ENCODE data around the gene DNER.
"Not testable (repeated sequence)": the region's sequence is repeated elsewhere in the genome, so short reads cannot be mapped to it uniquely, and the experiment has no call there.

DNER gene

GRCh38 chr2:229392196-229392595 lies 322.2 kb downstream of the DNER start:
- TF ChIP-seq, protein P1, sequence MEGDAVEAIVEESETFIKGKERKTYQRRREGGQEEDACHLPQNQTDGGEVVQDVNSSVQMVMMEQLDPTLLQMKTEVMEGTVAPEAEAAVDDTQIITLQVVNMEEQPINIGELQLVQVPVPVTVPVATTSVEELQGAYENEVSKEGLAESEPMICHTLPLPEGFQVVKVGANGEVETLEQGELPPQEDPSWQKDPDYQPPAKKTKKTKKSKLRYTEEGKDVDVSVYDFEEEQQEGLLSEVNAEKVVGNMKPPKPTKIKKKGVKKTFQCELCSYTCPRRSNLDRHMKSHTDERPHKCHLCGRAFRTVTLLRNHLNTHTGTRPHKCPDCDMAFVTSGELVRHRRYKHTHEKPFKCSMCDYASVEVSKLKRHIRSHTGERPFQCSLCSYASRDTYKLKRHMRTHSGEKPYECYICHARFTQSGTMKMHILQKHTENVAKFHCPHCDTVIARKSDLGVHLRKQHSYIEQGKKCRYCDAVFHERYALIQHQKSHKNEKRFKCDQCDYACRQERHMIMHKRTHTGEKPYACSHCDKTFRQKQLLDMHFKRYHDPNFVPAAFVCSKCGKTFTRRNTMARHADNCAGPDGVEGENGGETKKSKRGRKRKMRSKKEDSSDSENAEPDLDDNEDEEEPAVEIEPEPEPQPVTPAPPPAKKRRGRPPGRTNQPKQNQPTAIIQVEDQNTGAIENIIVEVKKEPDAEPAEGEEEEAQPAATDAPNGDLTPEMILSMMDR (IDR thresholded peaks at IDR 0.05; ENCODE audit: low read depth, low read length) = no peak
- H3K4me3 ChIP-seq (ENCODE audit: low read depth, low read length) = no peak overlapping the region

DNA sequence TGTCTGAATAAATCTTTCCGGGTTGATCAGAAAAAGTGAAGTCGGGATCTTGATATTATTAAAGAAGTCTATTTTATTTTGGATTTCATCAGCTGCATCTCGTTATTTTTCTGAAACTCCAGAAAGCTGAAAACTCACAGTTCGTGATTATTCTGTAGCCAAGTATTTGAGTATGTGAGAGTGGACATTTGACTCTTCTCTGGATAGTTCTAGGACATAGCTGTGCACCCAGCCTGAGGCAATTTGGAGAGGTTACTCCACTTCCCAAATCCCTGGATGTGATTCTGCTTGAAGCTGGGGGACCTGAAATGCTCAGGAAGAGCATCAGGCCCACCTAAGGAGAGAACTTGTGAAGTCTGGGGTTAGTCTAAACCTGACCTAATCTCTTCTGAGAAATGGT lies 325.6 kb downstream of the DNER start:
- TF ChIP-seq, protein P1 (IDR thresholded peaks at IDR 0.05; ENCODE audit: low read depth, low read length) = no peak
- no peak overlapping the region for H3K4me3 ChIP-seq (ENCODE audit: low read depth, low read length)

DNA sequence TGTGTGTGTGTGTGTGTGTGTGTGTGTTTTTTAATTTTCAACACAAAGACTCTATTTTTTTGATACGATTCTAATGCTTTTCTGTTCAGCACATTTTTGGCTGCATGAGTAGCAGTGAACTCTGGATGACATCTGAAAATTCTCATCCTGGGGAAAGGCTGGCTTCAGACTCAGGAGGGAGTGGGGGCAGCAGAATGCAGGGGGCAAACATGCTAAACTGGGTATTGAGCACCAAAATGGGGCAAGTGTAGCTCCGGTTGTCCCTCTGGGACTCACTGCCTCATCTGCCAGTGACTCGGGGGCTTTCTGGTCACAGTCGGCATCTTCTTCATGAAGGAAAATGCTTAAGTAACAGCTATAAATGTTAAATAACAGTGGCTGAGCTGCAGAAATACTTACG lies 326.5 kb downstream of the DNER start:
- H3K4me3 ChIP-seq (ENCODE audit: low read depth, low read length) = no peak overlapping the region
- TF ChIP-seq, protein P1 (IDR thresholded peaks at IDR 0.05; ENCODE audit: low read depth, low read length) = no peak

DNA sequence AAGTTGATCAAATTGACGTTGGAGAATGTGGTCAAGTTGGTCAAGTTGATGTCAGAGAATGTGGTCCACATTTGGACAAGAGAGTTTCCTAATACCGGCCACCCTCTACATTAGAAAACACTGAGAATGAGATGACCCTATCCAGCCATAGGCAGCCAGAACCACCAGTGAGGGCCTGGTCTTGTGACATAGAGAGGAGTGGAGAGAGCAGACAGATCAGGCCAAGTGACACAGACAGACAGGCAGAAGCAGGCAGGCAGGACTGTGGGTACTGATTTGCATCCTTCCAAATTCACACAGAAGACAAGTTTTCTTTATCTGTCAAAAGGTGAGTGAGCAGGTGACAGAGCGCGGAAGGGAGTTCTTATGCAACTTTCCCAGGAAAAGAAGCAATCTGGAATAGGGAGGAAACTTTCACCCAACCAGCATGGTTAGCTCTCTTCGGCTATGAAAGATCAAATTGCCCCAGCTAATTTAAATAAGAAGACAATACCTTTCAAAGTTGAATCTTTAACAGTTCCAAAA lies 334.2 kb downstream of the DNER start:
- TF ChIP-seq, protein P1 (IDR thresholded peaks at IDR 0.05; ENCODE audit: low read depth, low read length) = no peak
- no peak overlapping the region for H3K4me3 ChIP-seq (ENCODE audit: low read depth, low read length)

GRCh38 chr2:229378386-229378785 lies 336.0 kb downstream of the DNER start:
- TF ChIP-seq, protein P1 (IDR thresholded peaks at IDR 0.05; ENCODE audit: low read depth, low read length) = no peak
- no peak overlapping the region for H3K4me3 ChIP-seq (ENCODE audit: low read depth, low read length)

DNA sequence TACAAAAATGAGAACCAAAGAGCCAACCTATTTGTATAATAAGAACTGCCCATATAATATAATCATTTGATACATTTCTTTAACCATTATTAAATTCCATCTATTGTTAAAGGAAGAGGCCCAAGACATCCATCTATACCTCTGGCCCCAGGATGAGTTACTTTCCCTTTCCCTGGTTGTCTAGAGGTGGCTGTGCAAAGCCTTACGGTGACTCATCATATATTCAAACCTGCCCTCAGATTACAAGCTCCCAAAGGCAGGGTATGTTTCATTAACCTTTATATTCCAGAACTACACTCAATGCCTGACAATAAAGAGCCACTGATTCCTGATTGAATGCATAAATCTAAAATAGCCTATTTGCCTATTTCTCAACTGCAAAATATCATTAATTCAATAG lies 337.5 kb downstream of the DNER start:
- TF ChIP-seq, protein P1 (IDR thresholded peaks at IDR 0.05; ENCODE audit: low read depth, low read length) = no peak
- no peak overlapping the region for H3K4me3 ChIP-seq (ENCODE audit: low read depth, low read length)

DNA sequence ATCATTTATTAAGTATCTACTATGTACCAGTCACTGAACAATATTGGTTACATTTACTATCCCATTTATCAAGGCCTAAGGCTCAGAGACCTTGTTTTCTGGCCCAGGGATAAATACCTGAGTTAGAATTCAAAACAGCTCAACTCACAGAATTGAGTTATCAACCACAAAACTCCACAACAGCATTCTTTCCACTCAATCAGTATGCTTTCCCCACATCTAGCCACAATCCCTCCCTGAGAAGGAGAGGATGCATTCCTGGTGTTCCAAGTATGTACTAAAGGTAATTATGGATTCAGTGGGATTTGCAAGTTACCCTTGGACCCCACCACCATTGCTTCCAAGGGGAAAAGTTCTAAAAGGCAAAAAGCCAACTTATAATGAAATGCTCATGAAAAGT lies 339.1 kb downstream of the DNER start:
- TF ChIP-seq, protein P1 (IDR thresholded peaks at IDR 0.05; ENCODE audit: low read depth, low read length) = no peak

GRCh38 chr2:229373311-229373710 lies 341.0 kb downstream of the DNER start:
- not testable (repeated sequence) for H3K4me3 ChIP-seq (ENCODE audit: low read depth, low read length)

More for the DNA sequence above, 339.1 kb downstream of the DNER start:
- no peak overlapping the region for H3K4me3 ChIP-seq (ENCODE audit: low read depth, low read length)

Data from WI38 (cell line).